Activated CD4-positive, alpha-beta memory T cell treated with anti-CD3 and anti-CD28 coated beads, Interleukin-2, amount 10 ng/mL, durations not matched to agents 7 days and 5 days (primary cell): ENCODE data around the gene ZNF595. TPM values are rescaled to one million over a fixed set of nuclear protein-coding genes. Genes with fewer than 3 reads are reported as not detected.
"Not testable (repeated sequence)": the region's sequence is repeated elsewhere in the genome, so short reads cannot be mapped to it uniquely, and the experiment has no call there.

Source experiments
- CTCF ChIA-PET: fragments of 350-600 bp; sonication (Branson Sonifier 250); formaldehyde crosslinking; loops from one replicate; lab custom pipeline; 2021; ENCODE audit warnings: antibody characterized with exemption, inconsistent platforms; lab: Charles Lee
- POLR2A ChIA-PET: fragments of 350-600 bp; sonication (Branson Sonifier 250); formaldehyde crosslinking; loops from one replicate; lab custom pipeline; 2021; ENCODE audit warnings: antibody characterized with exemption; lab: Charles Lee
- DNase-seq: peaks from one replicate; pipeline ENCODE4 v3.0.0-alpha.2; 2020
- H3K27ac Mint-ChIP-seq: one replicate; pipeline ENCODE4 v1.8.0; 2021; ENCODE audit warnings: mild to moderate bottlenecking, mixed read lengths
- H3K27me3 Mint-ChIP-seq: one replicate; pipeline ENCODE4 v1.8.0; 2021; ENCODE audit warnings: mixed read lengths
- H3K36me3 Mint-ChIP-seq: one replicate; pipeline ENCODE4 v1.8.0; 2021; ENCODE audit warnings: low read depth, mixed read lengths
- H3K4me1 Mint-ChIP-seq: one replicate; pipeline ENCODE4 v1.8.0; 2021; ENCODE audit warnings: mixed read lengths
- H3K4me3 Mint-ChIP-seq: one replicate; pipeline ENCODE4 v1.8.0; 2021; ENCODE audit warnings: mild to moderate bottlenecking, mixed read lengths
- H3K9me3 Mint-ChIP-seq: one replicate; pipeline ENCODE4 v1.8.0; 2021; ENCODE audit warnings: mixed read lengths
- total RNA-seq, 2 experiments: library from RNA; stranded (reverse); gene quantifications; one replicate each; pipeline ENCODE4 v1.2.3, GENCODE V29; 2021

ZNF595 gene
- total RNA-seq, result 1 to 10 TPM; 4.2 to 5.5 TPM

- POLR2A ChIA-PET, result interaction anchor here (0.6 to 2.6 kb wide), 6 partner anchors 10 to 442 kb away, joined by 3 to 16 read pairs (median 4); partner anchors contain the start of gene ZNF718
- not testable (repeated sequence) for H3K27me3 Mint-ChIP-seq, H3K36me3 Mint-ChIP-seq, H3K27ac Mint-ChIP-seq, H3K4me3 Mint-ChIP-seq, H3K9me3 Mint-ChIP-seq, H3K4me1 Mint-ChIP-seq
- CTCF ChIA-PET, result interaction anchor here (1.5 kb wide), 1 partner anchor 72 kb away, joined by 3 read pairs; the partner anchor contains the start of gene ZNF718
- peak; percentile 32 for DNase-seq
Measured at GRCh38 chr4:52804-53479, at the start of gene ZNF595. TSS of gene ZNF595 (plus strand) at chr4:53321. CDS start at chr4:53489, 168 bp downstream.

DNA sequence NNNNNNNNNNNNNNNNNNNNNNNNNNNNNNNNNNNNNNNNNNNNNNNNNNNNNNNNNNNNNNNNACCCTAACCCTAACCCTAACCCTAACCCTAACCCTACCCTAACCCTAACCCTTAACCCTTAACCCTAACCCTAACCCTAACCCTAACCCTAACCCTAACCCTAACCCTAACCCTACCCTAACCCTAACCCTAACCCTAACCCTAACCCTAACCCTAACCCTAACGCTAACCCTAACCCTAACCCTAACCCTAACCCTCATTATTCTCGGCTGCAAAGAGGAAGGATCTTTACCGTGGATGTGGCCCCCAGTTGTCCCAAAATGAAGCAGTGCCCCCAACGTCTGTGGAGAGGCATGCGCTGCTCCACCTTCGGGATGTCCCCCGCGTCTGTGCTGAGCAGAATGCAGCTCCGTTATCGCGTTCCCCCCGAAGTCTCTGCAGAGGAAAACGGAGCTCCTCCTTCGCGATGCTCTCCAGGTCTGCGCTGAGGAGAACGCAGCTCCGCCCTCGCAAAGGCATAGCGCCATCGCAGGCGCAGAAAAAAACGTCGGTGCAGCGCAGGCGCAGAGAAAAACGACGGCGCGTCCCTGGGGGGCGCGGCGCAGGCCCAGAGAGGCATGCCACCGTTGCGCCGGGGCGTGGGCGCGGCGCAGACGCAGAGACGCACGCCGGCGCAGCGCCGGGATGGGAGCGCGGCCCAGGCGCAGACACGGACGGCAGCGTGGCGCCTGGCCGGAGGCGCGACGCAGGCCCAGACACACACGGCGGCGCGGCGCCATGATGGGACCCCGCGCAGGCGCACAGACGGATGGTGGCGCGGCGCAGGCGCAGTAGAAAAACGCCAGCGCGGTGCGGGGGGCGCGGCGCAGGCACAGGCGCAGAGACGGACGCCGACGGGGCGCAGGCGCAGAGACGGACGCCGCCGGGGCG, 42.9 kb upstream of the ZNF595 start:
- POLR2A ChIA-PET, H3K4me3 Mint-ChIP-seq, H3K9me3 Mint-ChIP-seq, H3K27me3 Mint-ChIP-seq, CTCF ChIA-PET, H3K36me3 Mint-ChIP-seq, H3K27ac Mint-ChIP-seq, DNase-seq, H3K4me1 Mint-ChIP-seq: not testable (repeated sequence)

GRCh38 chr4:11095-11815, 41.9 kb upstream of the ZNF595 start:
- POLR2A ChIA-PET, H3K27me3 Mint-ChIP-seq, CTCF ChIA-PET, H3K36me3 Mint-ChIP-seq, H3K9me3 Mint-ChIP-seq, DNase-seq, H3K27ac Mint-ChIP-seq, H3K4me1 Mint-ChIP-seq, H3K4me3 Mint-ChIP-seq: not testable (repeated sequence)

DNA sequence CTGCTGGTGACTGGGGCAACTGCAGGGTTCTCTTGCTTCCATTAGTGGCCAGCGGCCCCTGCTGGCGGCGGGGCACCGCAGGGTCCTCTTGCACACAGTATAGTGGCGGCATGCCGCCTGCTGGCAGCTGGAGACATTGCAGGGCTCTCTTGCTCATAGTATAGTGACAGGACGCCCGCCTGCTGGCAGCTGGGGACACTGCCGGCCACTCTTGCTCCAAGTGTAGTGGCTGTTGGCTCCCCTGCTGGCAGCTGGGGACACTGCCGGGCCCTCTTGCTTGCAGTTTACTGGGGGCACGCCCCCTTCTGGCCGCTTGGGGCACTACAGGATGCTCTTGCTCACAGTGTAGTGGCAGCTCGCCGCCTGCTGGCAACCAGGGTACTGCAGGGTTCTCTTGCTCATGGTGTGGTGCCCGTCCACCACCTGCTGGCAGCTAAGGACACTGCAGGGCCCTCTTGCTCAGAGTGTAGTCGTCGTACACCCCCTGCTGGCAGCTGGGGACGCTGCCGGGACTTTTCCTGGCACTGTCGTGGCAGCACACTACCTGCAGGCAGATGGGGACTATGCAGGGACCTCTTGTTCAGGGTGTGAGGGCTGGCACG, 41.2 kb upstream of the ZNF595 start:
- CTCF ChIA-PET, H3K27ac Mint-ChIP-seq: not testable (repeated sequence)

GRCh38 chr4:18128-18527, 35.0 kb upstream of the ZNF595 start:
- H3K27ac Mint-ChIP-seq, POLR2A ChIA-PET, H3K4me1 Mint-ChIP-seq, DNase-seq, H3K4me3 Mint-ChIP-seq, CTCF ChIA-PET, H3K36me3 Mint-ChIP-seq, H3K9me3 Mint-ChIP-seq, H3K27me3 Mint-ChIP-seq: not testable (repeated sequence)

More for the DNA sequence above, 41.2 kb upstream of the ZNF595 start:
- H3K9me3 Mint-ChIP-seq, H3K4me3 Mint-ChIP-seq, H3K27me3 Mint-ChIP-seq, H3K4me1 Mint-ChIP-seq, POLR2A ChIA-PET, H3K36me3 Mint-ChIP-seq: not testable (repeated sequence)
- DNase-seq, result peak; percentile 25

- H3K4me1 Mint-ChIP-seq, H3K9me3 Mint-ChIP-seq, POLR2A ChIA-PET, CTCF ChIA-PET, H3K27ac Mint-ChIP-seq, H3K36me3 Mint-ChIP-seq, DNase-seq, H3K27me3 Mint-ChIP-seq, H3K4me3 Mint-ChIP-seq: not testable (repeated sequence)
Measured at GRCh38 chr4:18589-18988, 34.5 kb upstream of the ZNF595 start.

DNA sequence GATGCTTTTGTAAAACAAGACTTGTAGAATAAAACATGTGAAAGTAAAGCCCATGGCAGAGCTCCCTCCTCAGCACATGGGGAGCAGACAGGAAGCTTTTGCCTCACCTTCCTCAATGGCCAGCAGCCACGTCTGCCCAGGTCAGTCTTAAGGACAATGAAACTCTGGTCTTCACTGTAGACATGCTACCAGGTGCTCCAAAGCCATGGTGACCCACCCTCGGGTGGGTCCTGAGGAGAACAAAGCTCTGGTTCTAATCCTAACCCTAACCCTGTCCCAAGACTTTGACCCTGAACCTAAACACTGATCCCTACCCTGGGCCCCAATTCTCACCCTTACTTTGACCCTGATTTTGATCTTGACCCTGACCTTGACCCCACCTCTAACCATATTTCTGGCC, 30.2 kb upstream of the ZNF595 start:
- H3K4me1 Mint-ChIP-seq, H3K27ac Mint-ChIP-seq, POLR2A ChIA-PET, H3K36me3 Mint-ChIP-seq, H3K9me3 Mint-ChIP-seq, CTCF ChIA-PET, H3K27me3 Mint-ChIP-seq, DNase-seq, H3K4me3 Mint-ChIP-seq: not testable (repeated sequence)

DNA sequence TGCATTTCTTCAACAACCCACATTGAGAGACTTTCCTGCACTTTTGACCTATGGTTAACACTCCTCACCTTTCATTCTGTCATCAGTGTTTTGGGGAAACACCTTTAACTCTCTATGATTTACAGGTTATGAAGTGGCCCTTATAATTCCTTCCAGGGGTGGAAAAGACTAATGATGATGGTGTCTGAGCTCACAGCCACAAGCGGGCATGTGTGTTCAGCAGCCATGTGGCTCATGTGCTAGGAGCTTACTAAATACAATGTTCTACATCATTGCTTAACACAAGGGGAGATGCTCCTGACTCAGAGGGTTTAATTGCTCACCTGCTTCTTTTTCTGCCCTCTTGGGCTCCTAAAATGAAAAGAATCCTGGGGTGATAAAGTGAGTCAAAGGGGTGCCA, 28.8 kb upstream of the ZNF595 start:
- H3K4me1 Mint-ChIP-seq, H3K36me3 Mint-ChIP-seq, H3K27ac Mint-ChIP-seq, H3K27me3 Mint-ChIP-seq, DNase-seq, CTCF ChIA-PET, POLR2A ChIA-PET, H3K4me3 Mint-ChIP-seq, H3K9me3 Mint-ChIP-seq: not testable (repeated sequence)

DNA sequence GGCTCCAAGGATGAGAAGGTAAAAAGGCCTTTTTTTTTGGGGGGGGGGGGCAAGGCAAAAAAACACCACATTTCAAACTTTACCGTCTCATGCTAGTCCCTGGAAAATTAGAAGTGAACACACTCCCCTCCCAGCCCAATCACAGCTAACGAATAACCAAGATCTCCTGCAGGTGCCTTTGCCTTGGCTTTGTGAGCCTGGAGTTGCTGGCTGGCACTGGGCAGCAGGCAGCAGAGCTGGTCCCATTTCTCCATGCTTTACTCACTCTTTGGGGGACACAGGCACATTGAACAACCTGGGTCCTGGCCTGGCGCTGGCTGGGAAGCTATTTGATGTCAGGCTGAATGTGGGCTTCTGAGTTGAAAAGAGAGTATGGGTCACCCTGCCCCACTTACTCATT, 25.6 kb upstream of the ZNF595 start:
- H3K4me3 Mint-ChIP-seq, POLR2A ChIA-PET, H3K36me3 Mint-ChIP-seq, H3K9me3 Mint-ChIP-seq, H3K27me3 Mint-ChIP-seq, H3K4me1 Mint-ChIP-seq, H3K27ac Mint-ChIP-seq, DNase-seq: not testable (repeated sequence)
- CTCF ChIA-PET, result interaction anchor here (0.7 kb wide), 1 partner anchor 9 kb away, joined by 3 read pairs; no protein-coding TSS in a partner anchor

DNA sequence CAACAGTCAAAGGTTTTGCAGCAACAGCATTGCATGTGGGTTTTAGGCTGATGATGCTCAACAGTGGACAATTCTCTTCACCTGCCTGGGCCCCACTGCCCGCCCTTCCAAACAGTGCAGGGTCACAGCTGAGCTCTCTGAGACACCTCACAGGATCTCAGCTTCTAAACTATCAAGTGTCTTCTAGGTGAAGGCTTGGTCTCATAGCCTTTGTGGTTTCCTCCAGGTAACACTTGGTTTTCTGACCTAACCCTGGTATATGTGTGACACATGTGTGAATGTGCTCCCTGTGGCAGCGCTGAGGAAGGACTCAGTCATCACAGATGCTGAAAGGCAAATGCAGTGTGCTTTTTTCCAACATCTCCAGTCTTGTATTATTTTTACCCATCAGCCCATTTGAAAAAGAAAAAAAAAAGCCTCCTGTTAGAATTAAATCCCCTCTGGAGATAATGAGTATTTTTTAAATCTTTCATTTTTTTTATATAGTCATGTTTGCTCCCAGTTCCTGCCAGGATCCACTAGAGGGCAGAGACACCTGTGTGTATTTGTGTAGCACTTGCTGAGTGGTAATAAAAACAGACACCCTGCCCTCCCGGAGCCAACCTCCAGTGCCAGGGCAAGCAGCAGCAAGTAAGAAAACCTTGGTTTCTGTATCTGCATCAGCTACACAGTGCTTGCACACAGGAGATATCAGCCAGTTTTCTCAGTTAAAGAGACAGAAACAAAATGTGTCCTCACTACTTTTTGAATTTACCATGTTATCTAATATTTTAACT, 24.2 kb upstream of the ZNF595 start:
- H3K4me3 Mint-ChIP-seq, POLR2A ChIA-PET, H3K27ac Mint-ChIP-seq, H3K4me1 Mint-ChIP-seq, H3K9me3 Mint-ChIP-seq, H3K27me3 Mint-ChIP-seq, H3K36me3 Mint-ChIP-seq: not testable (repeated sequence)
- DNase-seq, result peak; percentile 25
- CTCF ChIA-PET, result interaction anchor here (0.5 to 1.1 kb wide), 3 partner anchors 14 to 215 kb away, joined by 3 read pairs; no protein-coding TSS in a partner anchor

DNA sequence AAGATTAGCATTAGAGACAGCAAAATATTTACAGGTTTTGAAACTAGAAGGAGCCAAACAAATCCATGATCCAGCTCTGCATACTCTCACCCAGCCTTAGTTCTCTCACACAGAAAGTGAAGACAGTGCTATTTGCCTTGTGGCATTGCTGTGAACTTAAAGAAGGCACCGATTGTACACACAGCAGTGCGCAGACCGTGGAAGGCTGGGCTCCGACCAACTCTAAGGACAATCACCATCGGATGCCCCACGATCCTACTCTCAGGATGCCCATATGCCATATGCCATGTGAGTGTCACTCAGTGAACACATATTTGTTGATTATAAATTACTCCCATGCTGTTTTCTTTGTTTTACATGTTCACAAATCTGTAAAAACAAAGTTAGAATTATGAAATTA, 19.8 kb upstream of the ZNF595 start:
- H3K27ac Mint-ChIP-seq, H3K4me3 Mint-ChIP-seq, CTCF ChIA-PET, DNase-seq, H3K4me1 Mint-ChIP-seq, H3K36me3 Mint-ChIP-seq, H3K27me3 Mint-ChIP-seq, POLR2A ChIA-PET, H3K9me3 Mint-ChIP-seq: not testable (repeated sequence)
